Right ventricle myocardium inferior (tissue), 1 donor: ENCODE data around the gene TMEM139. TPM values are rescaled to one million over a fixed set of nuclear protein-coding genes. Genes with fewer than 3 reads are reported as not detected.

Experiments used
- ATAC-seq: fragments of 200-7000 bp; cut with Tn5 transposase; one replicate; pipeline ENCODE4 v1.9.1; 2020; ENCODE audit warnings: mild to moderate bottlenecking, moderate library complexity
- DNase-seq: peaks from one replicate; pipeline ENCODE4 v3.0.0; 2021; ENCODE audit errors: missing footprints
- intact Hi-C: fragments of 100-400 bp; cut with DNase I; formaldehyde crosslinking; loops from one replicate; pipeline ENCODE4 v1.11.0; 2022
- long read RNA-seq: library from polyadenylated mRNA; unstranded; transcript quantifications from one replicate; pipeline ENCODE4 v2.0.0, GENCODE V29; 2021
- total RNA-seq: library from RNA; stranded (reverse); fragmentation: NEBNext Ultra II Directional; extraction: Animal tissue kit (Norgen Biotek cat#: 25700); gene quantifications from one replicate; pipeline ENCODE4 v1.2.1, GENCODE V29; 2021
- donor health status: DM: no; HTN: yes; CAD: no; lungs with severe emphysema.

The TMEM139 gene
- total RNA-seq, result 14.8 TPM
- long read RNA-seq, partial matches to known transcripts, result 0 of 3 reads
- long read RNA-seq, other reads (novel, unspliced or antisense), result 1 of 3 reads

- ATAC-seq (peak; percentile 23), DNase-seq (no peak)
- intact Hi-C loops, result loop anchor here (1.0 to 5.0 kb wide), 2 partner anchors 22 to 43 kb away; partner anchors contain the start of gene GSTK1
Observed at GRCh38 chr7:143284591-143285469, at the start of gene TMEM139. Gene TMEM139, plus strand, starts transcription at chr7:143284958. Its CDS starts 1,000 bp downstream, at chr7:143285958.

- no peak for DNase-seq
- intact Hi-C loops, result no loop called here
- no peak for ATAC-seq
Observed at GRCh38 chr7:143235561-143235960, 49.2 kb upstream of the TMEM139 start.

GRCh38 chr7:143236408-143236990 lies 48.3 kb upstream of the TMEM139 start:
- intact Hi-C loops, result no loop called here
- no peak for DNase-seq
- ATAC-seq, result no peak

- intact Hi-C loops, result no loop called here
- DNase-seq (no peak), ATAC-seq (no peak)
Observed at GRCh38 chr7:143237366-143237765, 47.4 kb upstream of the TMEM139 start.

GRCh38 chr7:143238289-143238980 lies 46.3 kb upstream of the TMEM139 start:
- DNase-seq (no peak), ATAC-seq (no peak)
- intact Hi-C loops, result no loop called here

GRCh38 chr7:143239813-143240212 lies 44.9 kb upstream of the TMEM139 start:
- DNase-seq (no peak), ATAC-seq (peak; percentile 56)
- intact Hi-C loops, result loop anchor here (1.0 to 5.0 kb wide), 3 partner anchors 47 to 177 kb away; partner anchors contain the start of gene CASP2

GRCh38 chr7:143240291-143241168 lies 44.2 kb upstream of the TMEM139 start:
- DNase-seq (peak; percentile 63), ATAC-seq (peak; percentile 91)
- intact Hi-C loops, result loop anchor here (1.0 to 5.0 kb wide), 3 partner anchors 47 to 176 kb away; partner anchors contain the start of gene CASP2

GRCh38 chr7:143242306-143242705 lies 42.5 kb upstream of the TMEM139 start:
- ATAC-seq (no peak), DNase-seq (no peak)
- intact Hi-C loops, result loop anchor here (5.0 kb wide), 1 partner anchor 45 kb away; the partner anchor contains the start of gene CASP2

- intact Hi-C loops, result loop anchor here (5.0 kb wide), 1 partner anchor 44 kb away; the partner anchor contains the start of gene CASP2
- no peak for ATAC-seq
- no peak for DNase-seq
Observed at GRCh38 chr7:143243111-143243510, 41.6 kb upstream of the TMEM139 start.

GRCh38 chr7:143243614-143244013 lies 41.1 kb upstream of the TMEM139 start:
- DNase-seq (no peak), ATAC-seq (no peak)
- intact Hi-C loops, result loop anchor here (5.0 kb wide), 1 partner anchor 44 kb away; the partner anchor contains the start of gene CASP2

- DNase-seq (no peak), ATAC-seq (no peak)
- intact Hi-C loops, result loop anchor here (5.0 kb wide), 1 partner anchor 43 kb away; the partner anchor contains the start of gene CASP2
Observed at GRCh38 chr7:143244321-143244720, 40.4 kb upstream of the TMEM139 start.

- ATAC-seq (no peak), DNase-seq (no peak)
- intact Hi-C loops, result no loop called here
Observed at GRCh38 chr7:143245123-143245522, 39.6 kb upstream of the TMEM139 start.

GRCh38 chr7:143247372-143247771 lies 37.4 kb upstream of the TMEM139 start:
- intact Hi-C loops, result no loop called here
- DNase-seq, result no peak
- no peak for ATAC-seq

GRCh38 chr7:143248761-143249354 lies 35.9 kb upstream of the TMEM139 start:
- intact Hi-C loops, result no loop called here
- ATAC-seq, result no peak

GRCh38 chr7:143250199-143250598 lies 34.6 kb upstream of the TMEM139 start:
- DNase-seq (no peak), ATAC-seq (no peak)
- intact Hi-C loops, result no loop called here

More at GRCh38 chr7:143248761-143249354, 35.9 kb upstream of the TMEM139 start:
- DNase-seq, result no peak

- DNase-seq, result no peak
- intact Hi-C loops, result no loop called here
- no peak for ATAC-seq
Observed at GRCh38 chr7:143250822-143251221, 33.9 kb upstream of the TMEM139 start.

GRCh38 chr7:143252006-143252405 lies 32.8 kb upstream of the TMEM139 start:
- intact Hi-C loops, result no loop called here
- DNase-seq, result no peak
- no peak for ATAC-seq

GRCh38 chr7:143255564-143255963 lies 29.2 kb upstream of the TMEM139 start:
- ATAC-seq (no peak), DNase-seq (no peak)
- intact Hi-C loops, result no loop called here
